ENCODE data around the gene HPS5.

DNA sequence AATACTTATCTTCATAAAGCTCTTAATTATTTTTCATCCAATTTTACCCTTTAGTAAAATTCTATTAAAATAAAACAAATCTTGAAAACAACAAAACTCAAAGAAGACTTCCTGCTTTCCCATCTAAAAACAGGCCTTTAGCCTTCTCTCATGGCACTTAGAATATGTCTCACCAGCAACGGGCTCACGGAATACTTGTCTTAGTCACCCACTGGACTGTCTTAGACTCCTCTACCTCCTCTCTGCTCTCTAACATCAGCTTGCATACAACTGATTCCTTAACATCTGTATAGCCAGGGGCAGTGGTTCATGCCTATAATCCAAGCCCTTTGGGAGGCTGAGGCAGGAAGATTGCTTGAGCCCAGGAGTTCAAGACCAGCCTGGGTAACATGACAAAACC, 13.7 kb downstream of the HPS5 start:
- TF ChIP-seq, protein P1, sequence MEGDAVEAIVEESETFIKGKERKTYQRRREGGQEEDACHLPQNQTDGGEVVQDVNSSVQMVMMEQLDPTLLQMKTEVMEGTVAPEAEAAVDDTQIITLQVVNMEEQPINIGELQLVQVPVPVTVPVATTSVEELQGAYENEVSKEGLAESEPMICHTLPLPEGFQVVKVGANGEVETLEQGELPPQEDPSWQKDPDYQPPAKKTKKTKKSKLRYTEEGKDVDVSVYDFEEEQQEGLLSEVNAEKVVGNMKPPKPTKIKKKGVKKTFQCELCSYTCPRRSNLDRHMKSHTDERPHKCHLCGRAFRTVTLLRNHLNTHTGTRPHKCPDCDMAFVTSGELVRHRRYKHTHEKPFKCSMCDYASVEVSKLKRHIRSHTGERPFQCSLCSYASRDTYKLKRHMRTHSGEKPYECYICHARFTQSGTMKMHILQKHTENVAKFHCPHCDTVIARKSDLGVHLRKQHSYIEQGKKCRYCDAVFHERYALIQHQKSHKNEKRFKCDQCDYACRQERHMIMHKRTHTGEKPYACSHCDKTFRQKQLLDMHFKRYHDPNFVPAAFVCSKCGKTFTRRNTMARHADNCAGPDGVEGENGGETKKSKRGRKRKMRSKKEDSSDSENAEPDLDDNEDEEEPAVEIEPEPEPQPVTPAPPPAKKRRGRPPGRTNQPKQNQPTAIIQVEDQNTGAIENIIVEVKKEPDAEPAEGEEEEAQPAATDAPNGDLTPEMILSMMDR (tag by site-specific recombination; IDR thresholded peaks at IDR 0.05): no peak
- no peak for TF ChIP-seq HOXD13 (CRISPR knock-in tag; IDR thresholded peaks at IDR 0.05; ENCODE audit: borderline replicate concordance)
